Upper lobe of left lung (tissue), 4 donors: ENCODE data around the gene METTL26.

Experiments used
- CTCF ChIP-seq, 6 experiments: fragments of 450-650 bp in 4 of 6; fragments of 200-600 bp in 2 of 6; sonication (generic) in 2 of 6; IDR thresholded peaks; one replicate each; pipeline ENCODE4 v1.5.1; 2016 to 2019; ENCODE audit warnings: antibody characterized with exemption in 6 of 6
- EP300 ChIP-seq, 4 donors: sonication (generic); formaldehyde crosslinking; IDR thresholded peaks; one replicate each; pipeline ENCODE4 v1.5.1; 2017; ENCODE audit warnings: antibody characterized with exemption in 4 of 4, control low read depth in 2 of 4
- POLR2A ChIP-seq, 4 donors: fragments of 450-650 bp; IDR thresholded peaks; one replicate each; pipeline ENCODE4 v1.5.1; 2016 to 2017; ENCODE audit warnings: antibody characterized with exemption in 4 of 4, mild to moderate bottlenecking in 2 of 4
- POLR2AphosphoS5 ChIP-seq, 2 donors: sonication (generic); formaldehyde crosslinking; IDR thresholded peaks; one replicate each; pipeline ENCODE4 v1.5.1; 2017; ENCODE audit warnings: antibody characterized with exemption in 2 of 2

GRCh38 chr16:585351-585750 lies 50.8 kb downstream of the METTL26 start:
- TF ChIP-seq CTCF (IDR thresholded peaks at IDR 0.05) (peak in 2 of 6 experiments; percentile 14 to 48), POLR2A (IDR thresholded peaks at IDR 0.05) (no peak), EP300 (IDR thresholded peaks at IDR 0.05) (no peak), POLR2AphosphoS5 (IDR thresholded peaks at IDR 0.05) (no peak)
